Uterus (tissue), 4 donors: Measurements from ENCODE around the gene ALDH8A1. TPM values are rescaled to one million over a fixed set of nuclear protein-coding genes. Genes with fewer than 3 reads are reported as not detected.

Source experiments
- DNase-seq, 2 donors: peaks; one replicate each; pipeline ENCODE4 v3.0.0-alpha.2; 2019 to 2020
- H3K27ac ChIP-seq, 2 donors: fragments of 200-600 bp; sonication (generic); 1 replicate in 1 of 2; 2 replicates in 1 of 2; pipeline ENCODE4 v1.5.1; 2016 to 2018
- H3K27me3 ChIP-seq, 2 donors: fragments of 200-600 bp; sonication (generic); one replicate each; pipeline ENCODE4 v1.5.1; 2018 to 2019; ENCODE audit warnings: control low read depth in 1 of 2
- H3K36me3 ChIP-seq, 2 donors: fragments of 200-600 bp; sonication (generic); one replicate each; pipeline ENCODE4 v1.5.1; 2019; ENCODE audit warnings: control low read depth in 1 of 2
- H3K4me1 ChIP-seq, 2 donors: fragments of 200-600 bp; sonication (generic); one replicate each; pipeline ENCODE4 v1.5.1; 2018 to 2019; ENCODE audit warnings: control low read depth in 1 of 2
- H3K4me3 ChIP-seq, 2 donors: fragments of 200-600 bp; sonication (generic); 1 replicate in 1 of 2; 2 replicates in 1 of 2; pipeline ENCODE4 v1.5.1; 2018 to 2019; ENCODE audit warnings: mild to moderate bottlenecking in 1 of 2
- H3K9me3 ChIP-seq, 2 donors: fragments of 200-600 bp; sonication (generic); one replicate each; pipeline ENCODE4 v1.5.1; 2019; ENCODE audit warnings: control low read depth in 1 of 2
- CTCF ChIP-seq, 4 experiments: fragments of 200-600 bp in 2 of 4; fragments of 450-650 bp in 2 of 4; sonication (generic) in 2 of 4; IDR thresholded peaks; one replicate each; pipeline ENCODE4 v1.5.1; 2016 to 2019; ENCODE audit warnings: antibody characterized with exemption in 4 of 4, mild to moderate bottlenecking in 2 of 4, moderate library complexity in 1 of 4
- POLR2A ChIP-seq, 2 donors: fragments of 450-650 bp; IDR thresholded peaks; one replicate each; pipeline ENCODE4 v1.6.1; 2016; ENCODE audit warnings: antibody characterized with exemption in 2 of 2, mild to moderate bottlenecking in 1 of 2, moderate library complexity in 1 of 2
- intact Hi-C: fragments of 100-400 bp; cut with DNase I; formaldehyde crosslinking; loops from one replicate; pipeline ENCODE4 v1.15.1; 2023; ENCODE audit warnings: low total_unique reads
- total RNA-seq, 4 donors: library from RNA; depleted of rRNA in 3 of 4; stranded (reverse); fragments of >200 nt in 3 of 4; gene quantifications; one replicate each; pipeline versions ENCODE4 v1.1.0 to v1.2.4, GENCODE V29; 2014 to 2023
- donor health status: DM: yes; HTN: yes; CAD: no.

ALDH8A1 gene
- total RNA-seq, 4 donors from 2014 or later: 0.55 to 1.4 TPM; not detected in 2

DNA sequence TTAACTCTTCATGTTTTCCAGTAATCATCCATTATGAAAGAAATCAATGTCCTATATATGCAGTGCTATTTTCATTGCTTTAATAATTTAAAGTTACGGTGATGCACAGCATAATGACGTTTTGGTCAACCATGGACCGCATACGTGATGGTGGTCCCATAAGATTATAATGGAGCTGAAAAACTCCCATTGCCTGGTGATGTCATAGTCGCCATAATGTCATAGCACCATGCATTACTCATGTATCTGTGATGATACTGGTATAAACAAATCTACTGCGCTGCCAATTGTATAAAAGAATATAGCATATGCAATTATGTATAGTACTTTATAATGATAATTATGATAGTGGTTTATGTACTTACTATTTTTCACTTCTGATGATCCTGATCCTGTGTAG, 42.3 kb upstream of the ALDH8A1 start:
- Histone ChIP-seq H3K36me3 (no peaks in the 10 kb centered on the region), H3K4me3 (no peak overlapping the region), H3K4me1 (no peaks in the 10 kb centered on the region), H3K27ac (no peak overlapping the region), H3K9me3 (no peaks in the 10 kb centered on the region), H3K27me3 (no peaks in the 10 kb centered on the region)
- TF ChIP-seq POLR2A (IDR thresholded peaks at IDR 0.05): no peak
- no peak for TF ChIP-seq CTCF (IDR thresholded peaks at IDR 0.05)
- intact Hi-C loops: no loop called here
- no peak for DNase-seq

DNA sequence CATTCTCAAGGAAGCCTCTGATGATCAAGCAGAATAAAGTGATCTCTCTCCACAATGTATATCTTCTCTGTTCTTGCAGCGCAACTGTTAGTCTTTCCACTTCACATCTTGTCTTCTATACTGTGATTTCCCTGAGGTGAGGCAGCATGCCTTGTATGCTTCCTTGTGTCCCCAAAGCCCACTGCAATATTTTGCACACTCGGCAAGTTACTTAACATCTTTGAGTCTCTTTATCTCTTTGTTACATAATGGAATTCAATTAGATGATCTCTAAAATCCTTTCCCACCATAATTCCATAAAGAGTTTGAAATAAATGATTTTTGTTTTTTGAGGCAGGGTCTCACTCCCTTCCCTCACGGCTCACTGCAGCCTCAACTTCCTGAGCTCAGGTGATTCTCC, 40.4 kb upstream of the ALDH8A1 start:
- H3K36me3 ChIP-seq: no peaks in the 10 kb centered on the region
- H3K4me1 ChIP-seq: no peaks in the 10 kb centered on the region
- H3K27ac ChIP-seq: no peak overlapping the region
- no peak overlapping the region for H3K4me3 ChIP-seq
- TF ChIP-seq POLR2A (IDR thresholded peaks at IDR 0.05) (no peak), CTCF (IDR thresholded peaks at IDR 0.05) (no peak)
- no peaks in the 10 kb centered on the region for H3K27me3 ChIP-seq
- intact Hi-C loops: no loop called here
- H3K9me3 ChIP-seq: no peaks in the 10 kb centered on the region
- no peak for DNase-seq

DNA sequence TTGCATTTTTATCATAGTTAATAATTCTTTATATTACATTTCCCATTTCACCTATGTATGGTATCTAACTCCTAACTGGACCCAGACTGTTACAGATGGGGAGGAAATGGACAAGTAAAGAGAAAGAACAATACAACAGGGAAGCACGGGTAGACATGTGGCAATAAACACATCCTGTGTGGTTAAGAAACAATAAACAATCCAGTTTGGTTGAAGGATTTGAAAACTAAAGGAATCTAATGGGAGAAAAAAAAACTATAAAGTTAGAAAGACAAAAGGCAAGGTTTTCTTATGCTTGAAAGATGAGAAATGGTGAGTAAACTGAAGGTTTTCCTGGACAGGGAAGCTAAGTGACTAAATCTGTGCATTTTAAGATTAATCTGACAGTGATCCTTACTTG, 34.9 kb upstream of the ALDH8A1 start:
- H3K36me3 ChIP-seq: no peaks in the 10 kb centered on the region
- H3K27ac ChIP-seq: no peak overlapping the region
- no peaks in the 10 kb centered on the region for H3K27me3 ChIP-seq
- H3K9me3 ChIP-seq: no peaks in the 10 kb centered on the region
- intact Hi-C loops: no loop called here
- no peak overlapping the region for H3K4me3 ChIP-seq
- TF ChIP-seq CTCF (IDR thresholded peaks at IDR 0.05): no peak
- TF ChIP-seq POLR2A (IDR thresholded peaks at IDR 0.05): no peak
- H3K4me1 ChIP-seq: no peaks in the 10 kb centered on the region
- DNase-seq: no peak

- intact Hi-C loops: no loop called here
- no peak for DNase-seq
- H3K4me1 ChIP-seq: no peaks in the 10 kb centered on the region
- peaks cover 0 to under 1% of the 10 kb centered on the region in 2 donors for H3K36me3 ChIP-seq
- H3K4me3 ChIP-seq: no peak overlapping the region
- no peak for TF ChIP-seq CTCF (IDR thresholded peaks at IDR 0.05)
- no peak for TF ChIP-seq POLR2A (IDR thresholded peaks at IDR 0.05)
- H3K27ac ChIP-seq: no peak overlapping the region
- H3K9me3 ChIP-seq: no peaks in the 10 kb centered on the region
- no peaks in the 10 kb centered on the region for H3K27me3 ChIP-seq
Observed at GRCh38 chr6:134983823-134984222, 33.9 kb upstream of the ALDH8A1 start.

DNA sequence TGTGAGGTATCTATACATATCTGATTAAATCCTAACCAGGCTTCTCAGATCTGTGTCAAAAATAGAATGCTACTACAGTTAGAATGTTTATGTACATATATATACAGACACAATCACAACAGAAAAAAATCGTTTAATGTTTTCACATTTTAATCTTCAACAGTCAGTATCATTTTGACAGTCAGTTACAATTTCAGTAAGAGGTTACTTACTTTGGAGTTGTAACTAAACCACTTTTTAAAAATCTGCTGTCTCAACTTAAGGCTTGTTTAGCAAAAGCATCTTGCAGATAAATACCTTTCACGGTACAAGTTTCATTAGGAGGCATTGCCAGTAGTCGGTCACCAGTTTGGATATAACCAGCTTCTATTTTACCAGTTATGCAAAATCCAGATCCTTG, 32.3 kb upstream of the ALDH8A1 start:
- TF ChIP-seq CTCF (IDR thresholded peaks at IDR 0.05) (no peak), POLR2A (IDR thresholded peaks at IDR 0.05) (no peak)
- DNase-seq: no peak
- H3K9me3 ChIP-seq: no peaks in the 10 kb centered on the region
- intact Hi-C loops: no loop called here
- H3K36me3 ChIP-seq: peaks cover 0 to 6% of the 10 kb centered on the region in 2 donors
- H3K27ac ChIP-seq: no peak overlapping the region
- H3K4me3 ChIP-seq: no peak overlapping the region
- no peaks in the 10 kb centered on the region for H3K4me1 ChIP-seq
- H3K27me3 ChIP-seq: no peaks in the 10 kb centered on the region
